IMR-90 (cell line): Measurements from ENCODE around the gene CAND2. TPM values are rescaled to one million over a fixed set of nuclear protein-coding genes. Genes with fewer than 3 reads are reported as not detected.

Experiments used
- ATAC-seq: fragments of 200-7000 bp; cut with Tn5 transposase; 2 replicates; pipeline ENCODE4 v1.9.1; 2020; ENCODE audit warnings: low read depth, mild to moderate bottlenecking, moderate library complexity
- BruUV-seq: library from RNA; stranded (reverse); fragments of 400-500 nt; replicated peaks from 2 replicates; lab custom pipeline; 2021; lab: Mats Ljungman, UMichigan
- CTCF ChIA-PET: fragments of 300-600 bp; formaldehyde crosslinking; extraction: SDS; loops from one replicate; lab custom pipeline; 2021; ENCODE audit warnings: antibody characterized with exemption; lab: Yijun Ruan, JAX
- POLR2A ChIA-PET: fragments of 300-600 bp; sonication (Branson Sonifier 250); formaldehyde crosslinking; loops from one replicate; lab custom pipeline; 2022; ENCODE audit warnings: antibody characterized with exemption; ENCODE audit not compliant: unreplicated experiment; lab: Charles Lee
- DNase-seq: peaks from one replicate; pipeline ENCODE4 v3.0.0; 2013
- H2AFZ ChIP-seq: replicated peaks from 2 replicates; pipeline ENCODE3; 2013; ENCODE audit warnings: low read length, mild to moderate bottlenecking; ENCODE audit not compliant: poor library complexity
- H2AK5ac ChIP-seq: 2 replicates; pipeline ENCODE4 v1.6.1; 2013; ENCODE audit warnings: low read depth, low read length, inconsistent platforms
- H2AK9ac ChIP-seq: replicated peaks from 2 replicates; pipeline ENCODE3; 2013; ENCODE audit warnings: mild to moderate bottlenecking, low read depth, low read length, moderate library complexity; ENCODE audit not compliant: poor library complexity
- H2BK120ac ChIP-seq: 2 replicates; pipeline ENCODE4 v1.6.1; 2013; ENCODE audit warnings: low read depth, low read length, inconsistent platforms
- H2BK15ac ChIP-seq: 3 replicates; pipeline ENCODE4 v1.6.1; 2013; ENCODE audit warnings: low read depth, low read length, inconsistent platforms
- H2BK20ac ChIP-seq: 2 replicates; pipeline ENCODE4 v1.6.1; 2013; ENCODE audit warnings: low read depth, mild to moderate bottlenecking, inconsistent platforms, low read length, moderate library complexity
- H2BK5ac ChIP-seq: 2 replicates; pipeline ENCODE4 v1.6.1; 2013; ENCODE audit warnings: mild to moderate bottlenecking, low read depth, low read length, inconsistent platforms; ENCODE audit not compliant: poor library complexity, severe bottlenecking
- H3K14ac ChIP-seq: replicated peaks from 2 replicates; pipeline ENCODE4 v1.6.1; 2013; ENCODE audit warnings: low read depth, low read length, inconsistent platforms
- H3K18ac ChIP-seq: 2 replicates; pipeline ENCODE4 v1.6.1; 2013; ENCODE audit warnings: low read depth, low read length, control low read depth
- H3K23ac ChIP-seq: 2 replicates; pipeline ENCODE4 v1.6.1; 2013; ENCODE audit warnings: low read depth, low read length, inconsistent platforms
- H3K27ac ChIP-seq: 2 replicates; pipeline ENCODE4 v1.5.1; 2013; ENCODE audit warnings: mild to moderate bottlenecking, control low read depth, low read length; ENCODE audit not compliant: insufficient read depth
- H3K27me3 ChIP-seq: 2 replicates; pipeline ENCODE4 v1.6.1; 2013; ENCODE audit warnings: low read length; ENCODE audit not compliant: control insufficient read depth, insufficient read depth
- H3K36me3 ChIP-seq: 2 replicates; pipeline ENCODE4 v1.6.1; 2013; ENCODE audit warnings: low read length, mixed read lengths; ENCODE audit not compliant: control insufficient read depth, insufficient read depth
- H3K4ac ChIP-seq: 2 replicates; pipeline ENCODE4 v1.6.1; 2013; ENCODE audit warnings: low read depth, low read length, inconsistent platforms
- H3K4me1 ChIP-seq: 2 replicates; pipeline ENCODE4 v1.6.1; 2013; ENCODE audit warnings: low read length, mixed read lengths; ENCODE audit not compliant: control insufficient read depth, insufficient read depth
- H3K4me2 ChIP-seq: 2 replicates; pipeline ENCODE4 v1.6.1; 2013; ENCODE audit warnings: low read depth, mild to moderate bottlenecking, control low read depth, low read length, moderate library complexity
- H3K4me3 ChIP-seq: 2 replicates; pipeline ENCODE4 v1.5.1; 2013; ENCODE audit warnings: low read depth, mild to moderate bottlenecking, control low read depth, low read length, moderate library complexity; ENCODE audit not compliant: insufficient read depth
- H3K56ac ChIP-seq: 2 replicates; pipeline ENCODE4 v1.6.1; 2013; ENCODE audit warnings: low read length, inconsistent platforms; ENCODE audit not compliant: insufficient read depth; ENCODE audit errors: extremely low read depth
- H3K79me1 ChIP-seq, 2 experiments: 2 replicates each; pipeline ENCODE4 v1.6.1; 2013; ENCODE audit warnings: low read length in 2 of 2, inconsistent platforms in 1 of 2, low read depth in 1 of 2
- H3K9ac ChIP-seq: 2 replicates; pipeline ENCODE4 v1.6.1; 2013; ENCODE audit warnings: low read depth, low read length, control low read depth
- H3K9me1 ChIP-seq: 2 replicates; pipeline ENCODE4 v1.6.1; 2013; ENCODE audit warnings: low read length, inconsistent platforms; ENCODE audit not compliant: insufficient read depth
- H3K9me3 ChIP-seq: 2 replicates; pipeline ENCODE4 v1.6.1; 2013; ENCODE audit warnings: low read length; ENCODE audit not compliant: control insufficient read depth, insufficient read depth
- H4K20me1 ChIP-seq: 2 replicates; pipeline ENCODE4 v1.6.1; 2013; ENCODE audit warnings: low read length, inconsistent platforms; ENCODE audit not compliant: insufficient read depth
- H4K5ac ChIP-seq: 2 replicates; pipeline ENCODE4 v1.6.1; 2013; ENCODE audit warnings: mild to moderate bottlenecking, low read depth, low read length, control low read depth
- H4K8ac ChIP-seq, 2 experiments: 2 replicates each; pipeline ENCODE4 v1.6.1; 2013; ENCODE audit warnings: low read depth in 2 of 2, low read length in 2 of 2, control low read depth in 1 of 2, inconsistent platforms in 1 of 2
- H4K91ac ChIP-seq: 2 replicates; pipeline ENCODE4 v1.6.1; 2013; ENCODE audit warnings: low read depth, low read length, inconsistent platforms; ENCODE audit not compliant: insufficient read depth
- CEBPB ChIP-seq: IDR thresholded peaks from 2 replicates; pipeline ENCODE4 v1.6.1; 2012; ENCODE audit warnings: low read depth, low read length, improper control_type of control experiment
- FOS ChIP-seq: fragments of 150-350 bp; IDR thresholded peaks from 2 replicates; pipeline ENCODE4 v1.6.1; 2016; ENCODE audit warnings: low read depth, low read length
- MXI1 ChIP-seq: IDR thresholded peaks from 2 replicates; pipeline ENCODE4 v1.6.1; 2012; ENCODE audit warnings: low read depth, mild to moderate bottlenecking, low read length, moderate library complexity, borderline replicate concordance
- POLR2A ChIP-seq: IDR thresholded peaks from 2 replicates; pipeline ENCODE4 v1.6.1; 2012; ENCODE audit warnings: mild to moderate bottlenecking, low read depth, low read length
- WGBS, 2 experiments: methylation state at CpG; one replicate each; pipeline versions ENCODE4 v1.1.5 to v1.1.7; 2013; ENCODE audit warnings: missing lambda C conversion rate in 2 of 2; ENCODE audit not compliant: insufficient read length in 1 of 2; ENCODE audit errors: extremely low coverage in 2 of 2; 5-methylcytosine and 5-hydroxymethylcytosine counted together
- dilution Hi-C: fragments of 300-500 bp; cut with HindIII; formaldehyde crosslinking; loops from one replicate; pipeline ENCODE4 v1.14.3; 2018; ENCODE audit warnings: low sequenced_read_pairs; ENCODE audit not compliant: unreplicated experiment
- in situ Hi-C: fragments of 300-500 bp; cut with MboI; formaldehyde crosslinking; loops from 3 replicates; pipeline ENCODE4 v1.14.3; 2019; ENCODE audit warnings: low sequenced_read_pairs, inconsistent platforms, mixed read lengths
- intact Hi-C: fragments of 100-400 bp; cut with micrococcal nuclease; formaldehyde crosslinking; loops from 2 replicates; pipeline ENCODE4 v1.10.0; 2022
- polyA plus RNA-seq, 3 experiments: library from polyadenylated mRNA; depleted of rRNA; stranded (reverse); fragments of >200 nt; gene quantifications; 2 replicates each; pipeline ENCODE4 v1.2.3, GENCODE V29; 2012; ENCODE audit warnings: low replicate concordance in 1 of 3
- total RNA-seq: library from RNA; depleted of rRNA; stranded (reverse); fragments of >200 nt; gene quantifications from 2 replicates; pipeline ENCODE4 v1.2.3, GENCODE V29; 2012

CAND2 gene
- total and polyA plus RNA-seq, 2 of the 4 experiments (the other 2 are of a cell fraction) = 2.9 to 4.9 TPM

DNA sequence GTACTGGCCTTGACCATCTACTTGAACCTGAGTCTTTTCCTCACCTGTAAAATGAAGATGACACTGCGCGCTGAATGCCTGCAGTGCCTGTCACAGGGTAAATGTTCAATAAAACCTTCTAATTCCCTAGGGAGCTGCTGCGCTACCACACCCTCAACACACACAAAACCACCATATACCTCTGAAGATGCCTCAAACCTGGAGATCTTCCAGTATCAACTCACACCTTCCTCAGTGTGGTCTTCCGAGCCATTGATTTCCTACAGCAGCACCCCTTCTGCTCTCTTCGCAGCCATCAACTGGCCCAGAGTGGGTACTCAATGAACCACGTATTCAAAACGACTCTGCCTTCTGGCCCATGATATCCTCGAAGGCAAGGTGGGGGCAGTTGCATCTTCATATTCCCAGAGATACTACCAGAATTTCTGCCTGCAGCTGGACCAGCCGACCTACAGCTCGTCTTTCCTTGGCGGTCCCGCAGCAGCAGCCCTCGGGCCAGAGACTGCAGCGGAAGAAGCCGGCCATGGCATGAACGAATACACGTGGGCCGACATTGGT lies 44.2 kb downstream of the CAND2 start:
- H3K9me1 ChIP-seq = peaks cover 18% of the 10 kb centered on the region
- peak overlapping the region; percentile 96 for H3K14ac ChIP-seq
- no peak overlapping the region; the same call in 1 of the 2 replicates for H2BK120ac ChIP-seq
- peaks cover 24 to 52% of the 10 kb centered on the region in 2 experiments for H3K79me1 ChIP-seq
- ChIA-PET CTCF (interaction anchor here (1.9 kb wide), 1 partner anchor 9 kb away, joined by 8 read pairs; no protein-coding TSS in a partner anchor), POLR2A (interaction anchor here (0.9 kb wide), 1 partner anchor 13 kb away, joined by 14 read pairs; no protein-coding TSS in a partner anchor)
- H3K4me2 ChIP-seq = peak overlapping the region; percentile 70
- peak overlapping the region; percentile 88 for H3K9ac ChIP-seq
- H3K27me3 ChIP-seq = no peaks in the 10 kb centered on the region
- peak overlapping the region; percentile 80 for H3K56ac ChIP-seq
- peaks cover 57% of the 10 kb centered on the region for H4K20me1 ChIP-seq
- ATAC-seq (peak; percentile 36), DNase-seq (no peak)
- peak overlapping the region; percentile 82 for H4K91ac ChIP-seq
- H2AK9ac ChIP-seq = peak overlapping the region; percentile 100
- H3K9me3 ChIP-seq = no peaks in the 10 kb centered on the region
- peaks cover 39% of the 10 kb centered on the region for H3K36me3 ChIP-seq
- peak overlapping the region; percentile 85 for H3K27ac ChIP-seq
- BruUV-seq = no TSS peak
- TF ChIP-seq CEBPB = no peak
- TF ChIP-seq MXI1 = peak; percentile 92
- no peak for TF ChIP-seq FOS
- TF ChIP-seq POLR2A = no peak
- peak overlapping the region; percentile 89 for H2BK5ac ChIP-seq
- peak overlapping the region; percentile 2; the same call in 1 of the 2 replicates for H4K5ac ChIP-seq
- intact Hi-C loops (loop anchor here (1.0 to 2.0 kb wide), 3 partner anchors 13 to 52 kb away; no protein-coding TSS in a partner anchor), in situ Hi-C loops (no loop called here), dilution Hi-C loops (no loop called here)
- peak overlapping the region; percentile 31 to 97; a peak in 3 of 4 replicates for H4K8ac ChIP-seq
- peak overlapping the region; percentile 94 for H2AFZ ChIP-seq
- H3K23ac ChIP-seq = peak overlapping the region; percentile 87
- peak overlapping the region; percentile 93 for H3K4ac ChIP-seq
- H3K4me1 ChIP-seq = peaks cover 13% of the 10 kb centered on the region
- H2BK15ac ChIP-seq = no peak overlapping the region
- 8% methylated on average over 6 of the region's 18 CpGs; no CpG with 5 or more reads in 1 of the 2 experiments for WGBS, 2 experiments
- H3K4me3 ChIP-seq = peak overlapping the region; percentile 83
- peak overlapping the region; percentile 85 for H2AK5ac ChIP-seq
- H3K18ac ChIP-seq = no peak overlapping the region
- H2BK20ac ChIP-seq = no peak overlapping the region; the same call in 1 of the 2 replicates
